Measurements from ENCODE around the gene CYB561. TPM values are rescaled to one million over a fixed set of nuclear protein-coding genes. Genes with fewer than 3 reads are reported as not detected.

The CYB561 gene
- total RNA-seq, 4 donors from 2014 or later: 2.2 to 6.5 (median 3.9) TPM

DNA sequence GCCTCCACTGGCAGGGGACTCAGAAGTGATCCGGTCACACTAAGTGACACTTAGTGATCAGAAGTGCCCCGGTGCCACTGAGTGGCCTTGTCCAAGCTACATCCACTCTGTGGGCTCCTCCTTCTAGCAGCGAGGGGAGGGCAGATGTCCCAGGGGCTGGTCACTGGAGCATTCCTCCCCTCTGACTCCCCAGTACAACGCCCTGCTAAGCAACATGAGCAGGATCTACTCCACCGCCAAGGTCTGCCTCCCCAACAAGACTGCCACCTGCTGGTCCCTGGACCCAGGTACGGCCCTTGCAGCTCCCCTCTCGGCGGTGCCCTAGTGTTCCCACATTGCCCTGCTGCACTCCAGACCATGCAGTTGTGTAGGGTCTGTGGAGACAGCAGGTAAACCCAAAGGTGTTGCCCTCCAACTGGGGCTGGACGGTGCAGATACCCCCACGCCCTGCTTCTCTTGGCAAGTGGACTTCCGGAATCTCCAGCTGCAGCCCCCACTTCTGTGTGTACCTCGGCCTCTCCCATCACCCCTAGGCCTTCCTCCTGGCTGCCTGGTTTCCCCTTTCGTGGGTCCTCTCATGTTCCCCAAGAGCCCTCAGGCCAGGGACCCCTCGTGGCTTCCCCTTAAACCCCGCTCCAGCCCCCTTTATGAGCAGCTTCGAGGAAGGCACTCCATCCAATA lies 32.8 kb upstream of the CYB561 start:
- H3K27ac ChIP-seq: no peak overlapping the region

DNA sequence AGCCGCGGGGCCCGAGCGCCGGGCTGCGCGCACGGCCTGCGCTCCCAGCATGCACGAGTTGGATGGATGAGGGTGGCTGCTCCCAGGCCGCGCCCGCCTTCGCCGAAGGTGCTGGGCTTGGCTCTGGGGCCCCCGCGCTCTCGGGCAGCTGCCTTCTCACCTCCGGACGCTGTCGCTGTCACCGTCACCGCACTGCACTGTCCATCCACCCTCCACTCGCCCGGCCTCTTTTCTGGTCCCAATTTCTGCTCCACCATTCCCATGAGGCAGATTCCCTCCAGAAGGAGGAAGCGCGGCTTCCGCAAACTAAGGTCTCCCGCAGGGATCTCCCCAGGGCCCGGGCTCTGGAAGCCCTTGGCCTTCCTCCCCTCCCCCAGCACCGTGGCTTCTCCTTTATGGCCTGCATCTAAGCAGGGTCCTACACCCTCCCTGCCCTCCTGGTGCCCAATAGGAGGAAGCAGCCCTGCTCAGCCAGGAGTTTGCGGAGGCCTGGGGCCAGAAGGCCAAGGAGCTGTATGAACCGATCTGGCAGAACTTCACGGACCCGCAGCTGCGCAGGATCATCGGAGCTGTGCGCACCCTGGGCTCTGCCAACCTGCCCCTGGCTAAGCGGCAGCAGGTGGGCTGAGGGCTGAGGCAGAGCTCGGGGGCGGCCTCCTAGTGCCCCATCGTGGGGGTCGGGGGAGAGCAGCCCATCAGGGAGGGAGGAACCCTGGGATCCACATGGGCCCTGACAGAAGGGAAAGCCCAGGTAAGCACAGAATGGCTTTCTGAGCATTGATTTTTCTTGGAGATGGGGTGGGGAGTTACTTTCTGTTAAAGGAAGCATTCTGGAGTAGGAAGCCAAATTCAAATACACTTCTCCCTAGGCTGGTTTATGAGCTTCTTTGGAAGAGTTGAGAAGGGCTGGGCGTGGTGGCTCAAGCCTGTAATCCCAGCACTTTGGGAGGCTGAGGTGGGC lies 31.7 kb upstream of the CYB561 start:
- H3K27me3 ChIP-seq: peaks cover 11 to 32% (median 18%) of the 10 kb centered on the region in 3 donors
- no peaks in the 10 kb centered on the region for H3K36me3 ChIP-seq
- no peak for TF ChIP-seq POLR2A (IDR thresholded peaks at IDR 0.05)
- TF ChIP-seq, protein P1, sequence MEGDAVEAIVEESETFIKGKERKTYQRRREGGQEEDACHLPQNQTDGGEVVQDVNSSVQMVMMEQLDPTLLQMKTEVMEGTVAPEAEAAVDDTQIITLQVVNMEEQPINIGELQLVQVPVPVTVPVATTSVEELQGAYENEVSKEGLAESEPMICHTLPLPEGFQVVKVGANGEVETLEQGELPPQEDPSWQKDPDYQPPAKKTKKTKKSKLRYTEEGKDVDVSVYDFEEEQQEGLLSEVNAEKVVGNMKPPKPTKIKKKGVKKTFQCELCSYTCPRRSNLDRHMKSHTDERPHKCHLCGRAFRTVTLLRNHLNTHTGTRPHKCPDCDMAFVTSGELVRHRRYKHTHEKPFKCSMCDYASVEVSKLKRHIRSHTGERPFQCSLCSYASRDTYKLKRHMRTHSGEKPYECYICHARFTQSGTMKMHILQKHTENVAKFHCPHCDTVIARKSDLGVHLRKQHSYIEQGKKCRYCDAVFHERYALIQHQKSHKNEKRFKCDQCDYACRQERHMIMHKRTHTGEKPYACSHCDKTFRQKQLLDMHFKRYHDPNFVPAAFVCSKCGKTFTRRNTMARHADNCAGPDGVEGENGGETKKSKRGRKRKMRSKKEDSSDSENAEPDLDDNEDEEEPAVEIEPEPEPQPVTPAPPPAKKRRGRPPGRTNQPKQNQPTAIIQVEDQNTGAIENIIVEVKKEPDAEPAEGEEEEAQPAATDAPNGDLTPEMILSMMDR (IDR thresholded peaks at IDR 0.05 in 4 of 5, conservative IDR thresholded peaks at IDR 0.05 in 1 of 5): no peak
- in situ Hi-C loops (cut with MboI; ENCODE audit: low sequenced_read_pairs in 4 of 4): loop anchor here in 1 of 4 donors (10.0 kb wide), 1 partner anchor 53 kb away; no protein-coding TSS in a partner anchor
- H3K27ac ChIP-seq: peak overlapping the region in 2 of 4 donors; percentile 7 to 16
- peak overlapping the region; percentile 40 to 62 (median 53) for H3K4me3 ChIP-seq
- ATAC-seq (no peak), DNase-seq (no peak)
- peaks cover 5 to 15% of the 10 kb centered on the region in 2 donors for H3K4me1 ChIP-seq
- intact Hi-C loops (cut with DNase I; ENCODE audit: low total_unique reads): loop anchor here (1.0 to 5.0 kb wide), 2 partner anchors 35 to 52 kb away; no protein-coding TSS in a partner anchor
- no peaks in the 10 kb centered on the region for H3K9me3 ChIP-seq

More for the DNA sequence above, 32.8 kb upstream of the CYB561 start:
- peak; percentile 47 to 56 for DNase-seq
- ATAC-seq: peak; percentile 63 to 64
- TF ChIP-seq POLR2A (IDR thresholded peaks at IDR 0.05): no peak
- TF ChIP-seq, protein P1 (IDR thresholded peaks at IDR 0.05 in 4 of 5, conservative IDR thresholded peaks at IDR 0.05 in 1 of 5): peak; percentile 39 to 67 (median 64)
- in situ Hi-C loops (cut with MboI; ENCODE audit: low sequenced_read_pairs in 4 of 4): loop anchor here in 1 of 4 donors (10.0 kb wide), 1 partner anchor 54 kb away; no protein-coding TSS in a partner anchor
- Histone ChIP-seq H3K4me1 (peaks cover 5 to 15% of the 10 kb centered on the region in 2 donors), H3K4me3 (no peak overlapping the region), H3K9me3 (no peaks in the 10 kb centered on the region), H3K36me3 (no peaks in the 10 kb centered on the region), H3K27me3 (peaks cover 11 to 32% (median 18%) of the 10 kb centered on the region in 3 donors)
- intact Hi-C loops (cut with DNase I; ENCODE audit: low total_unique reads): loop anchor here (1.0 to 5.0 kb wide), 2 partner anchors 37 to 54 kb away; no protein-coding TSS in a partner anchor

DNA sequence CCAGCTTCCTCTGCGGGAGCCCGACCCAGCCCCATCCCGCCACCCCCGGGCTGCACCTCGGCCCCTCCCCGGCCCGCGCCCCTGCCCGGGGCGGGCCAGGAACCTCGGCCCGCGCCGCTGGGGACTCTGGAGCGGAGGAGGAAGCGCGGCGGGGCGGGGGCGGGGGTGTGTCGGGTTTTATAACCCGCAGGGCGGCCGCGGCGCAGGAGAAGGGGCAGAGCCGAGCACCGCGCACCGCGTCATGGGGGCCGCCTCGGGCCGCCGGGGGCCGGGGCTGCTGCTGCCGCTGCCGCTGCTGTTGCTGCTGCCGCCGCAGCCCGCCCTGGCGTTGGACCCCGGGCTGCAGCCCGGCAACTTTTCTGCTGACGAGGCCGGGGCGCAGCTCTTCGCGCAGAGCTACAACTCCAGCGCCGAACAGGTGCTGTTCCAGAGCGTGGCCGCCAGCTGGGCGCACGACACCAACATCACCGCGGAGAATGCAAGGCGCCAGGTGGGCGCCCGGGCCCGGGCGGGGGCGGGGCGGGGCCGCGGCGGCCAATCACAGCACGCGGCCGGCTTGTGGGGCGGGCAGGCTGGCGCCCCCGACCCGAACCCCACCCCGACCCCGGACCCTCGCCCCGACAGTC lies 30.9 kb upstream of the CYB561 start, which contains the start of gene ACE:
Gene ACE, plus strand, starts transcription at position 208 of the 626 bp plus-strand sequence. Its CDS starts 34 bp downstream, at position 242.
- peak in 1 of 2 donors; percentile 14 for TF ChIP-seq POLR2A (IDR thresholded peaks at IDR 0.05)
- TF ChIP-seq, protein P1 (IDR thresholded peaks at IDR 0.05 in 4 of 5, conservative IDR thresholded peaks at IDR 0.05 in 1 of 5): no peak
- Histone ChIP-seq H3K4me3 (peak within 1 kb of the TSS; percentile 40 to 62 (median 53)), H3K9me3 (no peaks in the 10 kb centered on the region), H3K4me1 (peaks cover 5 to 15% of the 10 kb centered on the region in 2 donors), H3K36me3 (no peaks in the 10 kb centered on the region), H3K27me3 (peaks cover 11 to 32% (median 18%) of the 10 kb centered on the region in 3 donors), H3K27ac (peak within 1 kb of the TSS in 3 of 4 donors; percentile 41 to 58 (median 55))
- DNase-seq: no peak
- in situ Hi-C loops (cut with MboI; ENCODE audit: low sequenced_read_pairs in 4 of 4) (loop anchor here in 1 of 4 donors (10.0 kb wide), 1 partner anchor 52 kb away; no protein-coding TSS in a partner anchor), intact Hi-C loops (cut with DNase I; ENCODE audit: low total_unique reads) (loop anchor here (5.0 kb wide), 1 partner anchor 35 kb away; no protein-coding TSS in a partner anchor)
- ATAC-seq: no peak

DNA sequence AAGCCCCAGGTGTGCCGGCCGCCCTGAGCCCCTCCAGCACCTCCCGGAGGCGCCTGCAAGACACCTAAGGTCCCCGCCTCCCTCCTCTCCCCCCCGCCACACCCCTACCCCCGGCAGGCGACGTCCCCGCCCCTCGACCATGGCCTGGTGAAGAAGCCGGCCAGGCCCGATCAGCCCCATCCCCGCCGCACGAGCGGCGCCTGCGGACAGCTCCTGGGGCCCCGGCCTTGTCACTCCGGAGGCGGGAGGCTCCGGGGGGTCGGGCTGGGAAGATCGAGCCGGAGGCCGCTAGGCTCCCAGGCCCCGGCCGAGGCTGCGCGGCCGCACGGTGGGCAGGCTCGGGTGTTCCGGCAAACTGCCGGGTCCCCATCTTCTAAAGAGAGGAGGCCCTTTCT lies 30.4 kb upstream of the CYB561 start:
- intact Hi-C loops (cut with DNase I; ENCODE audit: low total_unique reads) (loop anchor here (5.0 kb wide), 1 partner anchor 34 kb away; no protein-coding TSS in a partner anchor), in situ Hi-C loops (cut with MboI; ENCODE audit: low sequenced_read_pairs in 4 of 4) (loop anchor here in 1 of 4 donors (10.0 kb wide), 1 partner anchor 52 kb away; no protein-coding TSS in a partner anchor)
- no peaks in the 10 kb centered on the region for H3K9me3 ChIP-seq
- DNase-seq: no peak
- H3K4me3 ChIP-seq: peak overlapping the region; percentile 40 to 62 (median 53)
- no peaks in the 10 kb centered on the region for H3K36me3 ChIP-seq
- H3K27ac ChIP-seq: peak overlapping the region in 3 of 4 donors; percentile 41 to 58 (median 55)
- H3K27me3 ChIP-seq: peaks cover 11 to 32% (median 18%) of the 10 kb centered on the region in 3 donors
- ATAC-seq: no peak
- TF ChIP-seq, protein P1 (IDR thresholded peaks at IDR 0.05 in 4 of 5, conservative IDR thresholded peaks at IDR 0.05 in 1 of 5): no peak
- TF ChIP-seq POLR2A (IDR thresholded peaks at IDR 0.05): no peak
- H3K4me1 ChIP-seq: peaks cover 5 to 15% of the 10 kb centered on the region in 2 donors
